Kidney (tissue), 14 donors: ENCODE data around the gene NFKBIE. TPM values are rescaled to one million over a fixed set of nuclear protein-coding genes. Genes with fewer than 3 reads are reported as not detected.

Experiments
- DNase-seq, 5 donors: peaks; one replicate each; pipeline ENCODE4 v3.0.0-alpha.2; 2013 to 2020
- FAIRE-seq: peaks from 2 replicates; lab custom pipeline; 2012; peaks lifted over from hg19 to GRCh38; lab: Jason Lieb, UNC
- H3K27ac ChIP-seq, 2 donors: one replicate each; pipeline ENCODE4 v1.7.0; 2013; ENCODE audit warnings: low read depth in 2 of 2, low read length in 2 of 2, inconsistent platforms in 1 of 2
- H3K27me3 ChIP-seq: one replicate; pipeline ENCODE4 v1.7.1; 2013; ENCODE audit warnings: low read length, inconsistent platforms; ENCODE audit not compliant: control insufficient read depth, insufficient read depth
- H3K36me3 ChIP-seq, 3 donors: one replicate each; pipeline versions ENCODE4 v1.7.0 to v1.7.1; 2013; ENCODE audit warnings: low read length in 3 of 3, control low read depth in 1 of 3, inconsistent platforms in 1 of 3; ENCODE audit not compliant: insufficient read depth in 3 of 3, control insufficient read depth in 2 of 3
- H3K4me1 ChIP-seq, 3 donors: one replicate each; pipeline versions ENCODE4 v1.7.0 to v1.7.1; 2013; ENCODE audit warnings: low read length in 3 of 3, inconsistent platforms in 1 of 3, low read depth in 1 of 3; ENCODE audit not compliant: control insufficient read depth in 2 of 3, insufficient read depth in 2 of 3
- H3K4me3 ChIP-seq, 3 donors: one replicate each; pipeline versions ENCODE4 v1.7.0 to v1.8.1; 2013; ENCODE audit warnings: low read length in 3 of 3, control low read depth in 1 of 3, inconsistent platforms in 1 of 3
- H3K9ac ChIP-seq, 3 donors: one replicate each; pipeline versions ENCODE4 v1.7.0 to v1.7.1; 2013; ENCODE audit warnings: low read length in 3 of 3, control low read depth in 1 of 3, inconsistent platforms in 1 of 3
- H3K9me3 ChIP-seq, 3 donors: one replicate each; pipeline versions ENCODE4 v1.7.0 to v1.7.1; 2013; ENCODE audit warnings: low read length in 3 of 3, control low read depth in 1 of 3, inconsistent platforms in 1 of 3; ENCODE audit not compliant: control insufficient read depth in 2 of 3, insufficient read depth in 1 of 3
- intact Hi-C: fragments of 100-400 bp; cut with DNase I; formaldehyde crosslinking; loops from one replicate; pipeline ENCODE4 v1.11.1; 2022
- polyA plus RNA-seq: library from polyadenylated mRNA; stranded (reverse); fragments of 350-450 nt; fragmentation: Illumina TruSeq; extraction: RNeasy Lipid Tissue Mini Kit (QIAGEN cat#74804); gene quantifications from one replicate; pipeline ENCODE4 v1.2.3, GENCODE V29; 2014; ENCODE audit warnings: low read depth, low replicate concordance; ENCODE audit not compliant: insufficient read depth
- total RNA-seq: library from RNA; stranded (reverse); fragmentation: NEBNext Ultra II Directional; extraction: Animal tissue kit (Norgen Biotek cat#: 25700); gene quantifications from one replicate; pipeline ENCODE4 v1.2.1, GENCODE V29; 2021
- TF ChIP-seq, protein P1 (sequence below): IDR thresholded peaks from 3 replicates; pipeline ENCODE4 v1.5.1; 2012; ENCODE audit warnings: mild to moderate bottlenecking, moderate library complexity, borderline replicate concordance; ENCODE audit not compliant: insufficient read depth; ENCODE audit errors: extremely low read depth
- donor health status: control.
- donor health status: control.
- donor health status: control.
- donor health status: control.
- donor health status: control.
- donor health status: DM: yes; HTN: yes; CAD: no.
- donor health status: Normal renal cell carcinoma (clear cell type).

NFKBIE gene
- total and polyA plus RNA-seq, 2 donors from 2014 or later = 12.6 to 19.0 TPM

- no peak overlapping the region for H3K9ac ChIP-seq
- FAIRE-seq = no peak
These were observed 22.0 kb downstream of the NFKBIE start for GRCh38 chr6:44243345-44243744.

DNA sequence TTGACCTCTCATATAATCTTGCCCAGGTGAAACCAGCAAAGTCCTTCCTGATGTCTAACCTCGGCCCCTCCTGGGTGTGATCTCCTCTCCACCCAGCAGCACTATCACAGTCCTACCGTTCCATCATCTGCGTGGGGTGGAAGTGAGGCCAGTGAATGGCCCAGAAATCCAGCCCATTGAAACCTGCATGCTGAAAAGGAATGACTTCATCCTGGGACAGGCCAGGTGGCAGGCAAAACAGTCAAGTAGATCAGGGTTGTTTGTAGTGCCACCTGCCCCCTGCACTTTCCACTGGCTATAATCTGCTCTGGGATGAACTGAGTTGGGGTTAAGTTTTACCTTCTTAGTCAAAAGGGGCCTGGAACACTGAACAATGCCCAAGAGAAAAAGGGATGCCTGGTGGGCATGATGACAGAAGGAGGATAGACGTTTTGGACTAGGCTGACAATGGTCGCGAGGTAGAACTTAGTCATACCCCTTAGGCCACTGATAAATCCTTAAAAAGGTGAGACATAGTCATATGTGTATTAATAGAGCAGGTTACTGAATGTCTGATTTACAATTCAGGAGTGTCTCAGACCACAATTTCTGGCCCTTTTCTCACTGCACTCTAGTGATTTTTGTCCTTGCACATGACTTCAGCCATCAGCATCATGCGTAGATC is 26.5 kb downstream of the NFKBIE start:
- DNase-seq = peak in 1 of 5 donors; percentile 25
- H3K4me1 ChIP-seq = peaks cover 0 to 24% (median 20%) of the 10 kb centered on the region in 3 donors
- H3K27me3 ChIP-seq = no peaks in the 10 kb centered on the region
- intact Hi-C loops = no loop called here
- H3K9ac ChIP-seq = peak overlapping the region in 1 of 3 donors; percentile 93
- H3K9me3 ChIP-seq = no peaks in the 10 kb centered on the region
- H3K27ac ChIP-seq = peak overlapping the region; percentile 97 to 98
- TF ChIP-seq, protein P1, sequence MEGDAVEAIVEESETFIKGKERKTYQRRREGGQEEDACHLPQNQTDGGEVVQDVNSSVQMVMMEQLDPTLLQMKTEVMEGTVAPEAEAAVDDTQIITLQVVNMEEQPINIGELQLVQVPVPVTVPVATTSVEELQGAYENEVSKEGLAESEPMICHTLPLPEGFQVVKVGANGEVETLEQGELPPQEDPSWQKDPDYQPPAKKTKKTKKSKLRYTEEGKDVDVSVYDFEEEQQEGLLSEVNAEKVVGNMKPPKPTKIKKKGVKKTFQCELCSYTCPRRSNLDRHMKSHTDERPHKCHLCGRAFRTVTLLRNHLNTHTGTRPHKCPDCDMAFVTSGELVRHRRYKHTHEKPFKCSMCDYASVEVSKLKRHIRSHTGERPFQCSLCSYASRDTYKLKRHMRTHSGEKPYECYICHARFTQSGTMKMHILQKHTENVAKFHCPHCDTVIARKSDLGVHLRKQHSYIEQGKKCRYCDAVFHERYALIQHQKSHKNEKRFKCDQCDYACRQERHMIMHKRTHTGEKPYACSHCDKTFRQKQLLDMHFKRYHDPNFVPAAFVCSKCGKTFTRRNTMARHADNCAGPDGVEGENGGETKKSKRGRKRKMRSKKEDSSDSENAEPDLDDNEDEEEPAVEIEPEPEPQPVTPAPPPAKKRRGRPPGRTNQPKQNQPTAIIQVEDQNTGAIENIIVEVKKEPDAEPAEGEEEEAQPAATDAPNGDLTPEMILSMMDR = no peak
- no peak overlapping the region for H3K4me3 ChIP-seq
- FAIRE-seq = no peak
- no peaks in the 10 kb centered on the region for H3K36me3 ChIP-seq

More at GRCh38 chr6:44243345-44243744, 22.0 kb downstream of the NFKBIE start:
- Histone ChIP-seq H3K36me3 (peaks cover 0 to 2% (median 0%) of the 10 kb centered on the region in 3 donors), H3K27ac (no peak overlapping the region), H3K4me3 (no peak overlapping the region), H3K27me3 (no peaks in the 10 kb centered on the region), H3K4me1 (peaks cover 0 to 5% (median 0%) of the 10 kb centered on the region in 3 donors), H3K9me3 (no peaks in the 10 kb centered on the region)
- TF ChIP-seq, protein P1 = no peak
- intact Hi-C loops = no loop called here
- no peak for DNase-seq

- Histone ChIP-seq H3K36me3 (no peaks in the 10 kb centered on the region), H3K27me3 (no peaks in the 10 kb centered on the region), H3K4me1 (peaks cover 0 to 27% (median 25%) of the 10 kb centered on the region in 3 donors), H3K9ac (peak overlapping the region; percentile 10 to 93 (median 82)), H3K9me3 (no peaks in the 10 kb centered on the region), H3K27ac (peak overlapping the region; percentile 97 to 98), H3K4me3 (peak overlapping the region; percentile 17 to 73 (median 69))
- no peak for FAIRE-seq
- TF ChIP-seq, protein P1 = peak; percentile 92
- intact Hi-C loops = no loop called here
- DNase-seq = peak; percentile 82 to 92 (median 91)
These were observed 27.4 kb downstream of the NFKBIE start for GRCh38 chr6:44237813-44238433.
